ENCODE results near the gene RTP5. TPM values are rescaled to one million over a fixed set of nuclear protein-coding genes. Genes with fewer than 3 reads are reported as not detected.

RTP5 gene
- total and polyA plus RNA-seq, 2 of the 8 experiments (the other 6 are each of a cell fraction or from before 2014, with no cell fraction given) = not detected

DNA sequence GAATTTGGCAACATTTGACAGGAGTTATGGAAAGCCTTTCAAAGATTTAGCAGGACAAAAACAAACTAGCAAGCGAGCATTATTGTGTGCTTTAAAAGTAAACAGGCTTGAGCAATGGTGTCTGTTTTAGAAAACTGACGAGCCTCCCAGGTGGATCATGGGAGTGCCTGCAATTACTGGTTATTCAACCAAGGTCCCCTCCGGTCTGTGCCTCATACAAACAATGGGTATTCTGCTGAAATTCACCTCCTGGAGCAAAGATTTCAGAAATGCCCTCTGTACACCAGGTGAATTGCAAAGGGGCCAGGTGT lies 22.4 kb downstream of the RTP5 start:
- Histone ChIP-seq H3K23ac (ENCODE audit: insufficient read length) (no peak overlapping the region), H3K18ac (ENCODE audit: extremely low read depth, low read length) (no peak overlapping the region), H3K79me2 (ENCODE audit: control insufficient read depth in 1 of 2, insufficient read depth in 2 of 2, low read length in 2 of 2) (no peaks in the 10 kb centered on the region), H2BK5ac (ENCODE audit: low read depth, low read length) (no peak overlapping the region), H2BK120ac (replicated peaks; ENCODE audit: low read depth, low read length) (no peak overlapping the region), H3K27me3 (replicated peaks in 1 of 4; ENCODE audit: control insufficient read depth in 3 of 4, extremely low read depth in 1 of 4, insufficient read depth in 3 of 4, low read length in 3 of 4) (no peaks in the 10 kb centered on the region), H4K20me1 (replicated peaks in 1 of 2; ENCODE audit: control insufficient read depth in 1 of 2, insufficient read depth in 2 of 2, low read length in 2 of 2) (peaks cover 2% of the 10 kb centered on the region in 2 experiments), H2AK5ac (ENCODE audit: low read depth, low read length) (no peak overlapping the region), H3K27ac (ENCODE audit: low read depth, low read length) (no peak overlapping the region), H3K79me1 (ENCODE audit: low read depth, low read length) (peaks cover 5% of the 10 kb centered on the region; the same call in 1 of the 2 replicates), H2BK20ac (ENCODE audit: low read length) (no peak overlapping the region), H4K91ac (replicated peaks; ENCODE audit: insufficient read length, low read length) (no peak overlapping the region), H3K56ac (replicated peaks; ENCODE audit: insufficient read length, low read depth, low read length) (no peak overlapping the region), H3K4ac (replicated peaks; ENCODE audit: insufficient read length, low read depth, low read length) (no peak overlapping the region), H2BK15ac (ENCODE audit: low read length) (no peak overlapping the region), H3K9ac (replicated peaks in 1 of 4; ENCODE audit: extremely low read depth in 1 of 4, low read depth in 3 of 4, low read length in 3 of 4) (no peak overlapping the region), H4K8ac (ENCODE audit: extremely low read depth, insufficient read depth, low read length) (no peak overlapping the region), H3K36me3 (ENCODE audit: control insufficient read depth in 2 of 4, insufficient read depth in 4 of 4, low read length in 3 of 4) (no peaks in the 10 kb centered on the region), H3K4me3 (ENCODE audit: extremely low read depth in 1 of 4, insufficient read depth in 2 of 4, low read depth in 3 of 4, low read length in 4 of 4) (no peak overlapping the region), H3K4me2 (ENCODE audit: insufficient read depth in 1 of 2, low read depth in 2 of 2, low read length in 2 of 2) (no peak overlapping the region), H3K4me1 (replicated peaks in 1 of 4; ENCODE audit: control insufficient read depth in 3 of 4, insufficient read depth in 4 of 4, low read length in 3 of 4) (peaks cover 0 to 5% (median 2%) of the 10 kb centered on the region in 4 experiments; a peak in 5 of 7 replicates), H3K14ac (ENCODE audit: insufficient read length) (no peak overlapping the region), H2AFZ (ENCODE audit: low read length) (no peak overlapping the region), H4K5ac (ENCODE audit: insufficient read length, low read depth, low read length) (no peak overlapping the region), H3K23me2 (ENCODE audit: low read depth, low read length) (peaks cover 6% of the 10 kb centered on the region; the same call in 1 of the 2 replicates), H3K9me3 (ENCODE audit: insufficient read depth in 2 of 2, low read depth in 1 of 2, low read length in 1 of 2) (peaks cover 0 to 4% of the 10 kb centered on the region in 2 experiments; a peak in 1 of 4 replicates), H2BK12ac (ENCODE audit: low read depth, low read length) (no peak overlapping the region)
- ChIA-PET CTCF (ENCODE audit: partially characterized antibody) (no interaction called here), POLR2A (ENCODE audit: partially characterized antibody) (no interaction called here)
- 88% methylated on average over 3 of the region's 3 CpGs; no CpG with 5 or more reads in 1 of the 2 experiments for WGBS, 2 experiments (ENCODE audit: extremely low coverage in 1 of 2, insufficient coverage in 1 of 2, insufficient read length in 1 of 2, insufficient replicate concordance in 2 of 2, low coverage in 1 of 2, low lambda C conversion rate in 2 of 2, missing lambda C conversion rate in 1 of 2)
- DNase-seq (ENCODE audit: low read depth in 1 of 2, low spot score in 2 of 2) (no peak), FAIRE-seq (no peak)
- no peak for TF ChIP-seq SUZ12 (IDR thresholded peaks at IDR 0.05; ENCODE audit: low read length)
- TF ChIP-seq POU5F1 (IDR thresholded peaks at IDR 0.05; ENCODE audit: low read depth, low read length) = no peak
- TF ChIP-seq CTBP2 (IDR thresholded peaks at IDR 0.05; ENCODE audit: borderline replicate concordance, insufficient read depth, insufficient read length, low read length) = no peak
- TF ChIP-seq JUND (IDR thresholded peaks at IDR 0.05; ENCODE audit: low read length) = no peak
